HAP-1 (cell line): ENCODE measurements around the gene ZKSCAN3.

Experiments used
- DNase-seq, 2 experiments: peaks; one replicate each; pipeline ENCODE4 v3.0.0-alpha.2; 2016 to 2020; ENCODE audit warnings: low spot score in 2 of 2
- H3K27me3 ChIP-seq: fragments of 250-450 bp; sonication (Bioruptor Pico); 2 replicates; pipeline ENCODE4 v1.5.1; 2020; ENCODE audit warnings: low read depth, mild to moderate bottlenecking, moderate library complexity
- H3K36me3 ChIP-seq: fragments of 250-450 bp; sonication (Bioruptor Pico); replicated peaks from 2 replicates; pipeline ENCODE4 v1.5.1; 2020; ENCODE audit warnings: mild to moderate bottlenecking
- H3K4me1 ChIP-seq: fragments of 250-450 bp; sonication (Bioruptor Pico); 2 replicates; pipeline ENCODE4 v1.5.1; 2020; ENCODE audit warnings: mild to moderate bottlenecking
- H3K4me3 ChIP-seq: fragments of 250-450 bp; sonication (Bioruptor Pico); 2 replicates; pipeline ENCODE4 v1.5.1; 2020; ENCODE audit warnings: mild to moderate bottlenecking, moderate library complexity
- H3K9me3 ChIP-seq: fragments of 250-450 bp; sonication (Bioruptor Pico); 2 replicates; pipeline ENCODE4 v1.5.1; 2020; ENCODE audit warnings: mild to moderate bottlenecking, moderate library complexity
- in situ Hi-C: fragments of 300-500 bp; cut with MboI; formaldehyde crosslinking; loops from 3 replicates; pipeline ENCODE4 v1.14.3; 2020; ENCODE audit warnings: low sequenced_read_pairs, inconsistent platforms, mixed read lengths

ZKSCAN3 gene

GRCh38 chr6:28334286-28335039 lies 15.3 kb upstream of the ZKSCAN3 start:
- no peaks in the 10 kb centered on the region for H3K27me3 ChIP-seq
- DNase-seq = no peak
- in situ Hi-C loops = no loop called here
- H3K4me3 ChIP-seq = no peak overlapping the region; the same call in 1 of the 2 replicates
- no peaks in the 10 kb centered on the region for H3K36me3 ChIP-seq
- peaks cover 16% of the 10 kb centered on the region for H3K4me1 ChIP-seq
- no peaks in the 10 kb centered on the region for H3K9me3 ChIP-seq

GRCh38 chr6:28335040-28335563 lies 14.6 kb upstream of the ZKSCAN3 start:
- in situ Hi-C loops = no loop called here
- H3K4me3 ChIP-seq = peak overlapping the region; percentile 63
- H3K9me3 ChIP-seq = no peaks in the 10 kb centered on the region
- H3K4me1 ChIP-seq = peaks cover 16% of the 10 kb centered on the region
- no peaks in the 10 kb centered on the region for H3K36me3 ChIP-seq
- H3K27me3 ChIP-seq = no peaks in the 10 kb centered on the region
- DNase-seq = no peak

GRCh38 chr6:28335564-28336283 lies 14.0 kb upstream of the ZKSCAN3 start, which contains the start of gene ZSCAN31:
Gene ZSCAN31, minus strand, starts transcription at chr6:28336148. Its CDS starts 6,465 bp downstream, at chr6:28329683.
- Histone ChIP-seq H3K36me3 (no peaks in the 10 kb centered on the region), H3K4me1 (peaks cover 16% of the 10 kb centered on the region), H3K9me3 (no peaks in the 10 kb centered on the region), H3K4me3 (peak within 1 kb of the TSS; percentile 63), H3K27me3 (no peaks in the 10 kb centered on the region)
- in situ Hi-C loops = no loop called here
- DNase-seq = peak; percentile 90 to 92

GRCh38 chr6:28336284-28337120 lies 13.2 kb upstream of the ZKSCAN3 start:
- H3K9me3 ChIP-seq = no peaks in the 10 kb centered on the region
- in situ Hi-C loops = no loop called here
- H3K4me3 ChIP-seq = peak overlapping the region; percentile 63
- no peaks in the 10 kb centered on the region for H3K36me3 ChIP-seq
- peaks cover 16% of the 10 kb centered on the region for H3K4me1 ChIP-seq
- no peaks in the 10 kb centered on the region for H3K27me3 ChIP-seq
- peak in 1 of 2 experiments; percentile 32 for DNase-seq

- in situ Hi-C loops = no loop called here
- Histone ChIP-seq H3K4me3 (no peak overlapping the region), H3K36me3 (no peaks in the 10 kb centered on the region), H3K9me3 (no peaks in the 10 kb centered on the region), H3K4me1 (peaks cover 16% of the 10 kb centered on the region), H3K27me3 (no peaks in the 10 kb centered on the region)
- no peak for DNase-seq
Observed at GRCh38 chr6:28337121-28337520, 12.6 kb upstream of the ZKSCAN3 start.

- in situ Hi-C loops = no loop called here
Observed at GRCh38 chr6:28340310-28341095, 9.2 kb upstream of the ZKSCAN3 start.

GRCh38 chr6:28343898-28344677 lies 5.7 kb upstream of the ZKSCAN3 start:
- H3K36me3 ChIP-seq = no peaks in the 10 kb centered on the region
- H3K9me3 ChIP-seq = no peaks in the 10 kb centered on the region
- H3K4me1 ChIP-seq = no peaks in the 10 kb centered on the region
- H3K27me3 ChIP-seq = peaks cover 21% of the 10 kb centered on the region
- no peak for DNase-seq
- in situ Hi-C loops = no loop called here
- H3K4me3 ChIP-seq = no peak overlapping the region

More at GRCh38 chr6:28340310-28341095, 9.2 kb upstream of the ZKSCAN3 start:
- peaks cover 2% of the 10 kb centered on the region; the same call in 1 of the 2 replicates for H3K27me3 ChIP-seq
- no peak overlapping the region for H3K4me3 ChIP-seq
- no peak for DNase-seq
- no peaks in the 10 kb centered on the region for H3K36me3 ChIP-seq
- H3K4me1 ChIP-seq = no peaks in the 10 kb centered on the region
- no peaks in the 10 kb centered on the region for H3K9me3 ChIP-seq

GRCh38 chr6:28345201-28345600 lies 4.5 kb upstream of the ZKSCAN3 start:
- Histone ChIP-seq H3K4me3 (no peak overlapping the region), H3K27me3 (peaks cover 21% of the 10 kb centered on the region), H3K4me1 (no peaks in the 10 kb centered on the region), H3K9me3 (no peaks in the 10 kb centered on the region), H3K36me3 (no peaks in the 10 kb centered on the region)
- DNase-seq = no peak
- in situ Hi-C loops = no loop called here

GRCh38 chr6:28347119-28347518 lies 2.6 kb upstream of the ZKSCAN3 start:
- Histone ChIP-seq H3K36me3 (no peaks in the 10 kb centered on the region), H3K4me1 (no peaks in the 10 kb centered on the region), H3K4me3 (no peak overlapping the region), H3K9me3 (no peaks in the 10 kb centered on the region), H3K27me3 (peaks cover 21% of the 10 kb centered on the region)
- in situ Hi-C loops = no loop called here
- DNase-seq = no peak

GRCh38 chr6:28349344-28349891 lies 329 bp upstream of the ZKSCAN3 start:
- Histone ChIP-seq H3K4me3 (peak overlapping the region; percentile 74), H3K9me3 (no peaks in the 10 kb centered on the region), H3K27me3 (peaks cover 19% of the 10 kb centered on the region), H3K36me3 (no peaks in the 10 kb centered on the region), H3K4me1 (no peaks in the 10 kb centered on the region)
- in situ Hi-C loops = no loop called here
- DNase-seq = no peak

- peaks cover 14% of the 10 kb centered on the region for H3K27me3 ChIP-seq
- peaks cover 5% of the 10 kb centered on the region; the same call in 1 of the 2 replicates for H3K4me1 ChIP-seq
- H3K9me3 ChIP-seq = no peaks in the 10 kb centered on the region
- in situ Hi-C loops = loop anchor here (10.0 kb wide), 1 partner anchor 216 kb away; no protein-coding TSS in a partner anchor
- peak overlapping the region; percentile 74 for H3K4me3 ChIP-seq
- DNase-seq = no peak
- H3K36me3 ChIP-seq = no peaks in the 10 kb centered on the region
Observed at GRCh38 chr6:28351087-28351486, 1.3 kb downstream of the ZKSCAN3 start.

GRCh38 chr6:28351493-28351925 lies 1.8 kb downstream of the ZKSCAN3 start:
- no peak for DNase-seq
- Histone ChIP-seq H3K36me3 (no peaks in the 10 kb centered on the region), H3K4me3 (no peak overlapping the region), H3K27me3 (peaks cover 14% of the 10 kb centered on the region), H3K4me1 (peaks cover 5% of the 10 kb centered on the region; the same call in 1 of the 2 replicates), H3K9me3 (no peaks in the 10 kb centered on the region)
- in situ Hi-C loops = loop anchor here (10.0 kb wide), 1 partner anchor 217 kb away; no protein-coding TSS in a partner anchor
